Measurements from ENCODE around the gene CEP63. TPM values are rescaled to one million over a fixed set of nuclear protein-coding genes. Genes with fewer than 3 reads are reported as not detected.

Gene CEP63
- total RNA-seq, 1 experiment from 2014 or later = 19.1 TPM

- Histone ChIP-seq H3K27me3 (ENCODE audit: insufficient read depth, low read length) (peaks cover 12% of the 10 kb centered on the region; the same call in 1 of the 2 replicates), H3K36me3 (ENCODE audit: control insufficient read depth in 1 of 2, insufficient read depth in 2 of 2, low read length in 2 of 2) (no peaks in the 10 kb centered on the region)
Measured at GRCh38 chr3:134606033-134607025, 120.5 kb downstream of the CEP63 start.

More at GRCh38 chr3:134606033-134607025, 120.5 kb downstream of the CEP63 start:
- no peaks in the 10 kb centered on the region for H4K20me1 ChIP-seq (ENCODE audit: insufficient read depth)
- ChIA-PET RAD21 (ENCODE audit: low non-redundant PET in 1 of 2, low total read pairs in 2 of 2, uncharacterized antibody in 2 of 2, unreplicated experiment in 2 of 2) (no interaction called here), POLR2A (no interaction called here), CTCF (no interaction called here)
- ATAC-seq (no peak), DNase-seq (ENCODE audit: low read depth, low spot score) (no peak)
- no peak overlapping the region for H3K4me2 ChIP-seq (ENCODE audit: low read length)
- H2AFZ ChIP-seq (ENCODE audit: low read depth, low read length, poor library complexity, severe bottlenecking) = no peak overlapping the region
- no peak overlapping the region for H3K4me3 ChIP-seq (replicated peaks in 1 of 2; ENCODE audit: low read depth in 1 of 2, low read length in 2 of 2)
- H3K4me1 ChIP-seq (ENCODE audit: control insufficient read depth in 1 of 2, insufficient read depth in 2 of 2, low read length in 2 of 2) = no peaks in the 10 kb centered on the region
- H3K9me3 ChIP-seq (ENCODE audit: control insufficient read depth in 1 of 2, insufficient read depth in 1 of 2, low read depth in 1 of 2, low read length in 2 of 2) = no peaks in the 10 kb centered on the region
- H3K27ac ChIP-seq (ENCODE audit: low read depth, low read length) = no peak overlapping the region
- H3K9ac ChIP-seq (ENCODE audit: low read length) = no peak overlapping the region
- H3K9me2 ChIP-seq (ENCODE audit: insufficient read depth) = no peaks in the 10 kb centered on the region
- no peaks in the 10 kb centered on the region for H3K79me2 ChIP-seq (ENCODE audit: insufficient read depth, low read length)
- no TSS peak for BruUV-seq (replicated peaks)
- TF ChIP-seq ELF1 (IDR thresholded peaks at IDR 0.05; ENCODE audit: borderline replicate concordance, low read depth) (no peak), SIN3A (IDR thresholded peaks at IDR 0.05; ENCODE audit: low read depth) (no peak), FOSL1 (IDR thresholded peaks at IDR 0.05; ENCODE audit: low read depth) (no peak), EGR1 (IDR thresholded peaks at IDR 0.05; ENCODE audit: low read depth) (no peak), ATF3 (IDR thresholded peaks at IDR 0.05) (no peak), EZH2phosphoT487 (IDR thresholded peaks at IDR 0.05; ENCODE audit: borderline replicate concordance) (no peak), YY1 (IDR thresholded peaks at IDR 0.05; ENCODE audit: extremely low read depth, insufficient replicate concordance, low read depth, low read length) (no peak), ZFX (IDR thresholded peaks at IDR 0.05) (no peak), MAX (IDR thresholded peaks at IDR 0.05) (no peak), CBX3 (IDR thresholded peaks at IDR 0.05; ENCODE audit: low read depth) (no peak), POLR2A (IDR thresholded peaks at IDR 0.05; ENCODE audit: borderline replicate concordance, extremely low read depth, insufficient read depth, insufficient read length) (no peak)
- TF ChIP-seq, protein P1, sequence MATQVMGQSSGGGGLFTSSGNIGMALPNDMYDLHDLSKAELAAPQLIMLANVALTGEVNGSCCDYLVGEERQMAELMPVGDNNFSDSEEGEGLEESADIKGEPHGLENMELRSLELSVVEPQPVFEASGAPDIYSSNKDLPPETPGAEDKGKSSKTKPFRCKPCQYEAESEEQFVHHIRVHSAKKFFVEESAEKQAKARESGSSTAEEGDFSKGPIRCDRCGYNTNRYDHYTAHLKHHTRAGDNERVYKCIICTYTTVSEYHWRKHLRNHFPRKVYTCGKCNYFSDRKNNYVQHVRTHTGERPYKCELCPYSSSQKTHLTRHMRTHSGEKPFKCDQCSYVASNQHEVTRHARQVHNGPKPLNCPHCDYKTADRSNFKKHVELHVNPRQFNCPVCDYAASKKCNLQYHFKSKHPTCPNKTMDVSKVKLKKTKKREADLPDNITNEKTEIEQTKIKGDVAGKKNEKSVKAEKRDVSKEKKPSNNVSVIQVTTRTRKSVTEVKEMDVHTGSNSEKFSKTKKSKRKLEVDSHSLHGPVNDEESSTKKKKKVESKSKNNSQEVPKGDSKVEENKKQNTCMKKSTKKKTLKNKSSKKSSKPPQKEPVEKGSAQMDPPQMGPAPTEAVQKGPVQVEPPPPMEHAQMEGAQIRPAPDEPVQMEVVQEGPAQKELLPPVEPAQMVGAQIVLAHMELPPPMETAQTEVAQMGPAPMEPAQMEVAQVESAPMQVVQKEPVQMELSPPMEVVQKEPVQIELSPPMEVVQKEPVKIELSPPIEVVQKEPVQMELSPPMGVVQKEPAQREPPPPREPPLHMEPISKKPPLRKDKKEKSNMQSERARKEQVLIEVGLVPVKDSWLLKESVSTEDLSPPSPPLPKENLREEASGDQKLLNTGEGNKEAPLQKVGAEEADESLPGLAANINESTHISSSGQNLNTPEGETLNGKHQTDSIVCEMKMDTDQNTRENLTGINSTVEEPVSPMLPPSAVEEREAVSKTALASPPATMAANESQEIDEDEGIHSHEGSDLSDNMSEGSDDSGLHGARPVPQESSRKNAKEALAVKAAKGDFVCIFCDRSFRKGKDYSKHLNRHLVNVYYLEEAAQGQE (IDR thresholded peaks at IDR 0.05; ENCODE audit: low read depth) = no peak
- TF ChIP-seq, protein P2, sequence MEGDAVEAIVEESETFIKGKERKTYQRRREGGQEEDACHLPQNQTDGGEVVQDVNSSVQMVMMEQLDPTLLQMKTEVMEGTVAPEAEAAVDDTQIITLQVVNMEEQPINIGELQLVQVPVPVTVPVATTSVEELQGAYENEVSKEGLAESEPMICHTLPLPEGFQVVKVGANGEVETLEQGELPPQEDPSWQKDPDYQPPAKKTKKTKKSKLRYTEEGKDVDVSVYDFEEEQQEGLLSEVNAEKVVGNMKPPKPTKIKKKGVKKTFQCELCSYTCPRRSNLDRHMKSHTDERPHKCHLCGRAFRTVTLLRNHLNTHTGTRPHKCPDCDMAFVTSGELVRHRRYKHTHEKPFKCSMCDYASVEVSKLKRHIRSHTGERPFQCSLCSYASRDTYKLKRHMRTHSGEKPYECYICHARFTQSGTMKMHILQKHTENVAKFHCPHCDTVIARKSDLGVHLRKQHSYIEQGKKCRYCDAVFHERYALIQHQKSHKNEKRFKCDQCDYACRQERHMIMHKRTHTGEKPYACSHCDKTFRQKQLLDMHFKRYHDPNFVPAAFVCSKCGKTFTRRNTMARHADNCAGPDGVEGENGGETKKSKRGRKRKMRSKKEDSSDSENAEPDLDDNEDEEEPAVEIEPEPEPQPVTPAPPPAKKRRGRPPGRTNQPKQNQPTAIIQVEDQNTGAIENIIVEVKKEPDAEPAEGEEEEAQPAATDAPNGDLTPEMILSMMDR (IDR thresholded peaks at IDR 0.05 in 2 of 3, conservative IDR thresholded peaks at IDR 0.05 in 1 of 3; ENCODE audit: borderline replicate concordance in 1 of 3, insufficient read depth in 1 of 3, low read depth in 2 of 3, low read length in 2 of 3) = no peak
- intact Hi-C loops (cut with micrococcal nuclease) = no loop called here

Data from HCT116 (cell line).